ENCODE results near the gene SAPCD2.

SAPCD2 gene

GRCh38 chr9:137070201-137070905, at the start of gene SAPCD2:
Gene SAPCD2 (minus strand): TSS chr9:137070557. CDS start chr9:137070460, 97 bp downstream.
- TF ChIP-seq GATA3 (IDR thresholded peaks at IDR 0.05; ENCODE audit: low read depth, low read length), result no peak
- no peak for TF ChIP-seq GATA2 (IDR thresholded peaks at IDR 0.05; ENCODE audit: low read depth, low read length)

GRCh38 chr9:137117269-137117731, 46.9 kb upstream of the SAPCD2 start:
- TF ChIP-seq GATA2 (IDR thresholded peaks at IDR 0.05; ENCODE audit: low read depth, low read length), result no peak
- no peak for TF ChIP-seq GATA3 (IDR thresholded peaks at IDR 0.05; ENCODE audit: low read depth, low read length)

GRCh38 chr9:137116728-137117127, 46.4 kb upstream of the SAPCD2 start:
- TF ChIP-seq GATA3 (IDR thresholded peaks at IDR 0.05; ENCODE audit: low read depth, low read length) (no peak), GATA2 (IDR thresholded peaks at IDR 0.05; ENCODE audit: low read depth, low read length) (no peak)

- TF ChIP-seq GATA2 (IDR thresholded peaks at IDR 0.05; ENCODE audit: low read depth, low read length) (no peak), GATA3 (IDR thresholded peaks at IDR 0.05; ENCODE audit: low read depth, low read length) (no peak)
These were observed 45.7 kb upstream of the SAPCD2 start for GRCh38 chr9:137116027-137116507.

- no peak for TF ChIP-seq GATA2 (IDR thresholded peaks at IDR 0.05; ENCODE audit: low read depth, low read length)
- TF ChIP-seq GATA3 (IDR thresholded peaks at IDR 0.05; ENCODE audit: low read depth, low read length), result no peak
These were observed 45.2 kb upstream of the SAPCD2 start for GRCh38 chr9:137115394-137116026.

- TF ChIP-seq GATA3 (IDR thresholded peaks at IDR 0.05; ENCODE audit: low read depth, low read length), result no peak
- no peak for TF ChIP-seq GATA2 (IDR thresholded peaks at IDR 0.05; ENCODE audit: low read depth, low read length)
These were observed 44.4 kb upstream of the SAPCD2 start, which contains the start of gene DPP7 for GRCh38 chr9:137114613-137115393. Gene DPP7 (minus strand): TSS chr9:137114733. CDS start chr9:137114713, 20 bp downstream.

GRCh38 chr9:137114220-137114612, 43.9 kb upstream of the SAPCD2 start:
- TF ChIP-seq GATA3 (IDR thresholded peaks at IDR 0.05; ENCODE audit: low read depth, low read length) (no peak), GATA2 (IDR thresholded peaks at IDR 0.05; ENCODE audit: low read depth, low read length) (no peak)

GRCh38 chr9:137113385-137114159, 43.2 kb upstream of the SAPCD2 start:
- TF ChIP-seq GATA2 (IDR thresholded peaks at IDR 0.05; ENCODE audit: low read depth, low read length) (no peak), GATA3 (IDR thresholded peaks at IDR 0.05; ENCODE audit: low read depth, low read length) (no peak)

GRCh38 chr9:137112564-137113384, 42.4 kb upstream of the SAPCD2 start:
- TF ChIP-seq GATA3 (IDR thresholded peaks at IDR 0.05; ENCODE audit: low read depth, low read length), result no peak
- TF ChIP-seq GATA2 (IDR thresholded peaks at IDR 0.05; ENCODE audit: low read depth, low read length), result no peak

GRCh38 chr9:137111788-137112563, 41.6 kb upstream of the SAPCD2 start:
- TF ChIP-seq GATA3 (IDR thresholded peaks at IDR 0.05; ENCODE audit: low read depth, low read length), result no peak
- no peak for TF ChIP-seq GATA2 (IDR thresholded peaks at IDR 0.05; ENCODE audit: low read depth, low read length)

GRCh38 chr9:137110911-137111787, 40.8 kb upstream of the SAPCD2 start:
- no peak for TF ChIP-seq GATA3 (IDR thresholded peaks at IDR 0.05; ENCODE audit: low read depth, low read length)
- no peak for TF ChIP-seq GATA2 (IDR thresholded peaks at IDR 0.05; ENCODE audit: low read depth, low read length)
